ENCODE data around the gene GPX2. TPM values are rescaled to one million over a fixed set of nuclear protein-coding genes. Genes with fewer than 3 reads are reported as not detected.

Gene GPX2
- polyA plus RNA-seq, 1 experiment: 1.3 TPM

DNA sequence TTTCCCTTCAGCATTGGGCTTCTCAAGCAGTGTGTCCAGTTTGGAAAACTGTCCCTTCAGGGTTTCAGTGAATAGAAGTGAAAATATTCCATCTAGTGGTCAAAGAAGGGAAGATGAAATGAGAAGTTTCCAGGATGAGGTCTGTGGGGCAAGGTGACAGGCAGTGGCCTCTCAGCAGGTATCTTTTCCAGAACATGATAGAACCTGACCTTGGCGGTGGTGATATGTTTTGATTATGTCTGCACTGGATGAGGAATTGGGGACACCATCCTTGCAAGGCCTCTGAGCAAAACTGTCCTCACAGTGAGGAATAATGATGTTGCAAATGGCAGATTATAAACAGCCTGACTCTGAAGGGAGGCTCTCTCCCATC, 4.7 kb downstream of the GPX2 start:
- CTCF ChIA-PET: interaction anchor here (1.1 to 1.3 kb wide), 2 partner anchors 82 to 114 kb away, joined by 4 to 7 read pairs; no protein-coding TSS in a partner anchor
- no peak for DNase-seq (ENCODE audit: low read depth, low spot score)
- POLR2A ChIA-PET: no interaction called here

DNA sequence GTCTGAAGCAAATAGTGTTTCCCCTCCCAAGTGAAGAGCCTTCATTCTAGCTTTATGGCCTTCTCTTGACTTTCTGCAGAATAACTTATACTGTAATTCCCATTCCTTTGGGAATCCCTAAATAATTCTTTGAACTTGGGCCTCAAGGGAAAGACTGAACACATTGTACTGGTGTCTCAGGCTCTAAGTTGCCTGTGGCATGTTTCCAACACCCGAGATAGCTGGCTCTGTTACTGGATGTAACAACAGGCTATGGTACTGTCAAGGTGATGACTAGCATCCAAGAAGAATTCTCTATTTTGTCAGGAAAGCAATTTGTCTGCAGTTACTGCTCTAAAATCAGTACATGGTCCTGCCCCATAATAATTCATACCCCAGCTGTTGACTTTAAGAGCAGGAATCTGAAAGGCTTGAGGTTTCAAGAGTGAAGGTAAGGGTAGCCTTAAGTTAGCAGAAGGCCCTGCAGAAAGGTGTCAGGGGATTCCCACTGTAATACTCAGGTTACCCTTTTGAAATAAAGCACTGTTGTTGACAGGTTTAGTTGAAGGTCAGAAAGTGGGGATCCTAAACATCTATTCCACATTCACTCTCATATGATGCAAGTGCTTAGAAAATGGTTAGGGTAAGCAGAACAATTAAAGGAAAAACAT, 5.2 kb downstream of the GPX2 start:
- POLR2A ChIA-PET: no interaction called here
- DNase-seq (ENCODE audit: low read depth, low spot score): no peak

More for the DNA sequence above, 4.7 kb downstream of the GPX2 start:
- no peak overlapping the region for H3K4me3 ChIP-seq (ENCODE audit: low read depth, low read length)
- H3K27ac ChIP-seq (ENCODE audit: low read depth, low read length): no peak overlapping the region
- no peaks in the 10 kb centered on the region for H3K27me3 ChIP-seq (ENCODE audit: control insufficient read depth, insufficient read depth, low read length)
- TF ChIP-seq, protein P1, sequence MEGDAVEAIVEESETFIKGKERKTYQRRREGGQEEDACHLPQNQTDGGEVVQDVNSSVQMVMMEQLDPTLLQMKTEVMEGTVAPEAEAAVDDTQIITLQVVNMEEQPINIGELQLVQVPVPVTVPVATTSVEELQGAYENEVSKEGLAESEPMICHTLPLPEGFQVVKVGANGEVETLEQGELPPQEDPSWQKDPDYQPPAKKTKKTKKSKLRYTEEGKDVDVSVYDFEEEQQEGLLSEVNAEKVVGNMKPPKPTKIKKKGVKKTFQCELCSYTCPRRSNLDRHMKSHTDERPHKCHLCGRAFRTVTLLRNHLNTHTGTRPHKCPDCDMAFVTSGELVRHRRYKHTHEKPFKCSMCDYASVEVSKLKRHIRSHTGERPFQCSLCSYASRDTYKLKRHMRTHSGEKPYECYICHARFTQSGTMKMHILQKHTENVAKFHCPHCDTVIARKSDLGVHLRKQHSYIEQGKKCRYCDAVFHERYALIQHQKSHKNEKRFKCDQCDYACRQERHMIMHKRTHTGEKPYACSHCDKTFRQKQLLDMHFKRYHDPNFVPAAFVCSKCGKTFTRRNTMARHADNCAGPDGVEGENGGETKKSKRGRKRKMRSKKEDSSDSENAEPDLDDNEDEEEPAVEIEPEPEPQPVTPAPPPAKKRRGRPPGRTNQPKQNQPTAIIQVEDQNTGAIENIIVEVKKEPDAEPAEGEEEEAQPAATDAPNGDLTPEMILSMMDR (IDR thresholded peaks at IDR 0.05; ENCODE audit: low read depth, low read length): peak; percentile 42
- H3K9me3 ChIP-seq (ENCODE audit: control insufficient read depth, insufficient read depth, low read length): no peaks in the 10 kb centered on the region

DNA sequence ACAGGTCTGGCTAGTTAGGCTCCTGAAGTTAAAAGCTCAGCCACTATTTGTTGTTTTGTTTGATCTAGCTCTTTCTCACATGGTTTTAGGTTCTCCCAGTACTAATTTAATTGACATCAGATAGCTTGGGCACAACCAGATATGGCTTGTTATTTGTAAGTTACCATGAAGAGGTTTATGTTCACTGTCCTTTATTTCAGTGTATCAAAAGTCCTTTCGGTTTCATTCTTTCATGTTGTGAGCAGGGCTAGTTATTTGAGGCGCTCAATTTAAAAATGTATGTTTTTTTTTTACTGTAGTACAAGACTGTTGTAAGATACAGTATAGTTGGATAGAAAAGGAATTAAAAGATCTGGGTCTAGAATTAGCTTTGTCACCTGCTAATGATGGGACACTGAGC, 7.0 kb downstream of the GPX2 start:
- CTCF ChIA-PET: interaction anchor here (0.5 kb wide), 1 partner anchor 583 kb away, joined by 6 read pairs; no protein-coding TSS in a partner anchor
- TF ChIP-seq, protein P1 (IDR thresholded peaks at IDR 0.05; ENCODE audit: low read depth, low read length): no peak
- POLR2A ChIA-PET: interaction anchor here (0.7 kb wide), 1 partner anchor 12 kb away, joined by 4 read pairs; no protein-coding TSS in a partner anchor
- DNase-seq (ENCODE audit: low read depth, low spot score): no peak
- Histone ChIP-seq H3K27ac (ENCODE audit: low read depth, low read length) (no peak overlapping the region), H3K9me3 (ENCODE audit: control insufficient read depth, insufficient read depth, low read length) (no peaks in the 10 kb centered on the region), H3K27me3 (ENCODE audit: control insufficient read depth, insufficient read depth, low read length) (no peaks in the 10 kb centered on the region), H3K4me3 (ENCODE audit: low read depth, low read length) (no peak overlapping the region)

More for the DNA sequence above, 5.2 kb downstream of the GPX2 start:
- Histone ChIP-seq H3K27me3 (ENCODE audit: control insufficient read depth, insufficient read depth, low read length) (no peaks in the 10 kb centered on the region), H3K9me3 (ENCODE audit: control insufficient read depth, insufficient read depth, low read length) (no peaks in the 10 kb centered on the region), H3K27ac (ENCODE audit: low read depth, low read length) (no peak overlapping the region), H3K4me3 (ENCODE audit: low read depth, low read length) (no peak overlapping the region)
- CTCF ChIA-PET: interaction anchor here (0.8 to 1.5 kb wide), 6 partner anchors 10 to 309 kb away, joined by 3 to 7 read pairs (median 4); no protein-coding TSS in a partner anchor
- TF ChIP-seq, protein P1 (IDR thresholded peaks at IDR 0.05; ENCODE audit: low read depth, low read length): no peak

DNA sequence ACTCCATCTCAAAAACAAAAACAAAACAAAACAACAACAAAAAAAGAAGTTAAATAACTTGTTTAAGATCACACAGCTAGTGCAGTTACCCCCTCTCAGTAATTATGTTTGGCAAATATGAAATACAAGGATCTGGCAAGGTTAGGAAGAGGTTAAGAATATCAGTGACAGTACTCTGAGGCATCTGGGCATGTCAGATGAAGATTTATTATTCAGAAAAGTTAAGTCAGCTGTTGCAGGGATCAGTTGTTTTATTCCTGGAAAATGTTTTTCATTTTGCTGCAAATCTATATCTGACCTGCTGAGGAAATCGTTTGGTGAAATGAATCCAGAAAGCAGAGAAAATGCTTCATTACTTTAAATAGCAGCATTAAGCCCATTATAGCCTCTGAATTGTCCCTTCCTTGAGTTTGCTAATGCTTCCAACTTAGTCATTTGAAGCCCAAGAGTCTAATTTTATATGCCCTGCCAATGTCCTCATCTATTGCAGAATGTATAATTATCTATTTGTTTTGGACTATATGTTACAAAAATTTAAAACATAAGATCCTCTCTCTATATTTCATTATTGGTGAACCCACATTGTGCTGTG, 8.1 kb downstream of the GPX2 start:
- CTCF ChIA-PET: no interaction called here

More for the DNA sequence above, 8.1 kb downstream of the GPX2 start:
- DNase-seq (ENCODE audit: low read depth, low spot score): no peak
- no peak overlapping the region for H3K4me3 ChIP-seq (ENCODE audit: low read depth, low read length)
- no peaks in the 10 kb centered on the region for H3K9me3 ChIP-seq (ENCODE audit: control insufficient read depth, insufficient read depth, low read length)
- no peaks in the 10 kb centered on the region for H3K27me3 ChIP-seq (ENCODE audit: control insufficient read depth, insufficient read depth, low read length)
- POLR2A ChIA-PET: no interaction called here
- TF ChIP-seq, protein P1 (IDR thresholded peaks at IDR 0.05; ENCODE audit: low read depth, low read length): no peak
- no peak overlapping the region for H3K27ac ChIP-seq (ENCODE audit: low read depth, low read length)
